ENCODE data around the gene SPON2. TPM values are rescaled to one million over a fixed set of nuclear protein-coding genes. Genes with fewer than 3 reads are reported as not detected.

The SPON2 gene
- total and polyA plus RNA-seq, 2 of the 4 experiments (the other 2 are of a cell fraction) = 21.1 to 177 TPM

DNA sequence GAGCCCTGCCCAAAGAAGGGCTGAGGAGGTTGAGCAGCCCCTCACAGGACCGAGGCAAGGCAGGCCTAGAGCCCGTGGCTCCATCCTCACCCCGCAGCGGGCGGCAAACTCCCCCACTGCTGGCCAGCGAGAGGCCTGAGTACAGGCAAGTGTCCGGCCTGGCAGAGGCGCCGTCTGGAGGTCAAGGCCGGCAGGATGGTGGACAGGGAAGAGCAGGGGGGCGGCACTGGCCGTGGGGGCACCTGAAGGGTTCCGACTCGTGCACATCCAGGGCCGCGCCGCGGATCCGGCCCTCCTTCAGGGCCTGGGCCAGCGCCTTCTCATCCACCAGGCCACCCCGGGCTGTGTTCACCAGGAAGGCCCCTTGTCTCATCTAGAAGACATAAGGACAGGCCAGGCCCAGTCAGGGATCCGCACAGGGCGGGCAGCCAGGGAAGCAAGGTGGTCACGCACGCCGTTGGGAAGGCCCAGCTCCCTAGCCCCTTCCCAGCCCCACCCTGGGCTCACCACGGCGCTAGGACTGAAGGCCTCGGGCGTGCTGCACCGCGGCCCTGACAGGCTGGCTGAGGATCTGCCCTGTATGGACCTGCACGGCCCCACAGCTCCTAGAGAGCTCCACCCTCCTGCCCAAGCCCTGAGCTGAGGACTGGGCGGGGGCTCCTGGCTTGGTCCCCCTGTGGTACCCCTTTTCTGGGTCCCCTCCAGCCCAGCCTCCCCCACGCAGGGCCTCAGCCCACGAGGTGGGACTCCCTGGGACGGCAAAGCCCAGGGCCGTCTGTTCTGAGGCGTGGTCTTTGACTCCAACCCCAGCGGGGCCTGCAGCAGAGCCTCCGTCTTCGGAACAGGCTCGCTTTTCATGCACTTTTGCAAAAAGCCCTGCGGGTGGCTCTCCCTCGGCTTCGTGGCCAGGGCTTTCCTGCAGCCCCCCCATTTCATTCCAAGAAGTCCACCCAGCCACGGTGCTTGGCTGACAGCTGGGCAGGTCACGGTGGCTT lies 42.0 kb upstream of the SPON2 start (continued):
- TF ChIP-seq, protein P1, sequence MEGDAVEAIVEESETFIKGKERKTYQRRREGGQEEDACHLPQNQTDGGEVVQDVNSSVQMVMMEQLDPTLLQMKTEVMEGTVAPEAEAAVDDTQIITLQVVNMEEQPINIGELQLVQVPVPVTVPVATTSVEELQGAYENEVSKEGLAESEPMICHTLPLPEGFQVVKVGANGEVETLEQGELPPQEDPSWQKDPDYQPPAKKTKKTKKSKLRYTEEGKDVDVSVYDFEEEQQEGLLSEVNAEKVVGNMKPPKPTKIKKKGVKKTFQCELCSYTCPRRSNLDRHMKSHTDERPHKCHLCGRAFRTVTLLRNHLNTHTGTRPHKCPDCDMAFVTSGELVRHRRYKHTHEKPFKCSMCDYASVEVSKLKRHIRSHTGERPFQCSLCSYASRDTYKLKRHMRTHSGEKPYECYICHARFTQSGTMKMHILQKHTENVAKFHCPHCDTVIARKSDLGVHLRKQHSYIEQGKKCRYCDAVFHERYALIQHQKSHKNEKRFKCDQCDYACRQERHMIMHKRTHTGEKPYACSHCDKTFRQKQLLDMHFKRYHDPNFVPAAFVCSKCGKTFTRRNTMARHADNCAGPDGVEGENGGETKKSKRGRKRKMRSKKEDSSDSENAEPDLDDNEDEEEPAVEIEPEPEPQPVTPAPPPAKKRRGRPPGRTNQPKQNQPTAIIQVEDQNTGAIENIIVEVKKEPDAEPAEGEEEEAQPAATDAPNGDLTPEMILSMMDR (conservative IDR thresholded peaks at IDR 0.05; ENCODE audit: low read depth, low read length) = no peak
- no peak for TF ChIP-seq CEBPB (IDR thresholded peaks at IDR 0.05; ENCODE audit: low read depth, low read length)
- no peak for TF ChIP-seq BHLHE40 (IDR thresholded peaks at IDR 0.05; ENCODE audit: low read depth, low read length)
- TF ChIP-seq NFE2L2 (IDR thresholded peaks at IDR 0.05; ENCODE audit: low read depth, low read length) = no peak
- no peak for TF ChIP-seq FOS (IDR thresholded peaks at IDR 0.05; ENCODE audit: low read depth, low read length)

All from IMR-90 (cell line).